SK-N-SH (cell line): Measurements from ENCODE around the gene METTL13. TPM values are rescaled to one million over a fixed set of nuclear protein-coding genes. Genes with fewer than 3 reads are reported as not detected.

Experiments used
- CTCF ChIA-PET: fragments of 300-600, 350-600 bp; formaldehyde crosslinking; extraction: SDS; loops from one replicate; lab custom pipeline; 2021; lab: Yijun Ruan, JAX
- POLR2A ChIA-PET: fragments of 350-600 bp; sonication (Branson Sonifier 250); formaldehyde crosslinking; extraction: SDS; loops from one replicate; lab custom pipeline; 2020; ENCODE audit warnings: antibody characterized with exemption, inconsistent platforms; lab: Yijun Ruan, JAX
- DNase-seq: peaks from one replicate; pipeline ENCODE4 v3.0.0; 2012
- H2AFZ ChIP-seq: fragments of 200-600 bp; sonication (generic); 2 replicates; pipeline ENCODE4 v1.8.1; 2016; ENCODE audit warnings: antibody characterized with exemption, mild to moderate bottlenecking, low read depth
- H3F3A ChIP-seq: fragments of 200-600 bp; sonication (generic); replicated peaks from 2 replicates; pipeline ENCODE3; 2016; ENCODE audit warnings: antibody characterized with exemption, mild to moderate bottlenecking; ENCODE audit not compliant: insufficient read depth
- H3K27ac ChIP-seq, 2 experiments: fragments of 200-500 bp in 1 of 2; fragments of 200-600 bp in 1 of 2; sonication (Bioruptor generic) in 1 of 2; sonication (generic), shearing (Covaris generic) in 1 of 2; 2 replicates each; pipeline versions ENCODE4 v1.5.1 to v1.6.1; 2014 to 2016; ENCODE audit warnings: low read depth in 2 of 2, inconsistent platforms in 1 of 2, low read length in 1 of 2, mild to moderate bottlenecking in 1 of 2, mixed read lengths in 1 of 2
- H3K27me3 ChIP-seq: fragments of 200-600 bp; sonication (generic), shearing (Covaris generic); 2 replicates; pipeline ENCODE4 v1.6.1; 2016; ENCODE audit warnings: mixed run types; ENCODE audit not compliant: insufficient read depth
- H3K36me3 ChIP-seq, 2 experiments: fragments of 200-500 bp in 1 of 2; fragments of 200-600 bp in 1 of 2; sonication (Bioruptor generic) in 1 of 2; sonication (generic) in 1 of 2; replicated peaks in 1 of 2; 2 replicates each; pipeline versions ENCODE3 to v1.5.1; 2014 to 2016; ENCODE audit warnings: low read length in 1 of 2, mild to moderate bottlenecking in 1 of 2; ENCODE audit not compliant: insufficient read depth in 2 of 2, control insufficient read depth in 1 of 2
- H3K4me1 ChIP-seq, 2 experiments: fragments of 200-500 bp in 1 of 2; fragments of 200-600 bp in 1 of 2; sonication (Bioruptor generic) in 1 of 2; sonication (generic), shearing (Covaris generic) in 1 of 2; 2 replicates each; pipeline versions ENCODE4 v1.5.1 to v1.6.1; 2014 to 2016; ENCODE audit warnings: low read depth in 1 of 2, low read length in 1 of 2, mixed run types in 1 of 2; ENCODE audit not compliant: insufficient read depth in 2 of 2, control insufficient read depth in 1 of 2
- H3K4me2 ChIP-seq: fragments of 200-600 bp; sonication (generic), shearing (Covaris generic); 2 replicates; pipeline ENCODE4 v1.6.1; 2017; ENCODE audit warnings: mixed run types
- H3K4me3 ChIP-seq, 2 experiments: fragments of 200-500 bp in 1 of 2; fragments of 200-600 bp in 1 of 2; sonication (Bioruptor generic) in 1 of 2; sonication (generic), shearing (Covaris generic) in 1 of 2; 2 replicates each; pipeline versions ENCODE4 v1.5.1 to v1.8.1; 2014 to 2016; ENCODE audit warnings: low read depth in 2 of 2, inconsistent platforms in 1 of 2, low read length in 1 of 2, mild to moderate bottlenecking in 1 of 2, mixed read lengths in 1 of 2, moderate library complexity in 1 of 2
- H3K79me2 ChIP-seq: fragments of 200-600 bp; sonication (generic); 2 replicates; pipeline ENCODE4 v1.8.1; 2017; ENCODE audit warnings: mild to moderate bottlenecking; ENCODE audit not compliant: insufficient read depth
- H3K9ac ChIP-seq: fragments of 200-600 bp; sonication (generic); 2 replicates; pipeline ENCODE4 v1.6.1; 2017; ENCODE audit warnings: mixed run types
- H3K9me2 ChIP-seq: fragments of 200-600 bp; sonication (generic); 2 replicates; pipeline ENCODE4 v1.6.1; 2017; ENCODE audit warnings: mixed run types
- H3K9me3 ChIP-seq: fragments of 200-600 bp; sonication (generic); 2 replicates; pipeline ENCODE4 v1.6.1; 2017; ENCODE audit warnings: mixed run types, mild to moderate bottlenecking, moderate library complexity
- H4K20me1 ChIP-seq: fragments of 200-600 bp; sonication (generic); 2 replicates; pipeline ENCODE4 v1.6.1; 2017; ENCODE audit warnings: mild to moderate bottlenecking, mixed run types; ENCODE audit not compliant: insufficient read depth
- EZH2phosphoT487 ChIP-seq: fragments of 200-600 bp; sonication (generic); IDR thresholded peaks from 2 replicates; pipeline ENCODE4 v1.6.1; 2017; ENCODE audit warnings: low read depth, mixed run types, mild to moderate bottlenecking, antibody characterized with exemption, moderate library complexity, borderline replicate concordance
- FOXM1 ChIP-seq: IDR thresholded peaks from 2 replicates; pipeline ENCODE4 v1.4.0; 2012; ENCODE audit warnings: low read depth, mild to moderate bottlenecking
- NFIC ChIP-seq: IDR thresholded peaks from 2 replicates; pipeline ENCODE4 v1.4.0; 2012; ENCODE audit warnings: borderline replicate concordance
- NRF1 ChIP-seq: IDR thresholded peaks from 2 replicates; pipeline ENCODE4 v1.6.1; 2012; ENCODE audit warnings: low read depth, mild to moderate bottlenecking, low read length
- POLR2AphosphoS5 ChIP-seq: IDR thresholded peaks from 2 replicates; pipeline ENCODE4 v1.6.1; 2012; ENCODE audit warnings: low read depth, low read length
- RAD21 ChIP-seq: IDR thresholded peaks from 2 replicates; pipeline ENCODE4 v1.6.1; 2012; ENCODE audit warnings: mild to moderate bottlenecking, low read length
- RXRA ChIP-seq: IDR thresholded peaks from 2 replicates; pipeline ENCODE4 v1.4.0; 2012; ENCODE audit warnings: low read depth, mild to moderate bottlenecking, borderline replicate concordance
- SMC3 ChIP-seq: IDR thresholded peaks from 2 replicates; pipeline ENCODE4 v1.6.1; 2012; ENCODE audit warnings: low read depth, low read length, improper control_type of control experiment
- TCF12 ChIP-seq: IDR thresholded peaks from 2 replicates; pipeline ENCODE4 v1.4.0; 2012
- WGBS: methylation state at CpG from one replicate; pipeline ENCODE4 v1.1.6; 2017; ENCODE audit warnings: low lambda C conversion rate; 5-methylcytosine and 5-hydroxymethylcytosine counted together
- polyA plus RNA-seq, 3 experiments: library from polyadenylated mRNA; depleted of rRNA; stranded (reverse); fragments of >200 nt; gene quantifications; 2 replicates each; pipeline ENCODE4 v1.2.3, GENCODE V29; 2012
- TF ChIP-seq, protein P1 (sequence below): IDR thresholded peaks from 2 replicates; pipeline ENCODE4 v1.6.1; 2012; ENCODE audit warnings: mild to moderate bottlenecking, low read depth, low read length, moderate library complexity
- TF ChIP-seq, protein P2 (sequence below): IDR thresholded peaks from 2 replicates; pipeline ENCODE4; 2012
- TF ChIP-seq, protein P3 (sequence below): fragments of 150-350 bp; IDR thresholded peaks from 2 replicates; pipeline ENCODE4 v1.6.1; 2017; ENCODE audit warnings: antibody characterized with exemption, low read length, low read depth, borderline replicate concordance
- TF ChIP-seq, protein P4 (sequence below): IDR thresholded peaks from 2 replicates; pipeline ENCODE4 v1.4.0; 2012; ENCODE audit warnings: low read depth, borderline replicate concordance

The METTL13 gene
- polyA plus RNA-seq, 1 of the 3 experiments (the other 2 are of a cell fraction) = 32.7 TPM

DNA sequence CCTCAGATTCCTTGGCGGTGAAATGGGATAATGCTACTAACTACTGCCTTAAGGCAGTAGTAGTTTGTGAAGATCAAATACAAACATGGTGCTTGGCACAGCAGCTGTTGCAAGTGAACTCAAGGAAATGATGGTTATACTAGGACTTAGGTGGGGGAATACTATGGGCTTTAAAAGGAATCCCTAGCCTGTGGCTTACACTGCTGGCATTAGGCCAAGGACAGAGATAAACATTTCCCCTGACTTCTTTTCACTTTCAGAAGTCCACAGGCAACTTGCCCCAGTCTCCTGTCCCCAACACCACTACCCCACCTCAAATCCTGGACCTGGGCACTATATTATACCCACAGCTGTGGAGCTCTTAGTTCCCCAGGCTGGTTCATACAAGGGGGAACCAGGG lies 26.5 kb upstream of the METTL13 start:
- Histone ChIP-seq H3K79me2 (no peaks in the 10 kb centered on the region), H3F3A (no peaks in the 10 kb centered on the region), H3K36me3 (no peaks in the 10 kb centered on the region), H3K9ac (no peak overlapping the region), H3K4me1 (peaks cover 0 to 7% of the 10 kb centered on the region in 2 experiments; a peak in 2 of 4 replicates), H3K4me3 (no peak overlapping the region), H3K9me2 (no peaks in the 10 kb centered on the region), H2AFZ (no peak overlapping the region), H3K27me3 (no peaks in the 10 kb centered on the region), H3K4me2 (0 out of 2 replicates have a peak overlapping the region, but pooled peaks have one; percentile 2), H3K27ac (no peak overlapping the region), H3K9me3 (no peaks in the 10 kb centered on the region), H4K20me1 (no peaks in the 10 kb centered on the region)
- TF ChIP-seq POLR2AphosphoS5 (no peak), TCF12 (no peak), RAD21 (no peak), NRF1 (no peak), RXRA (no peak), EZH2phosphoT487 (no peak), FOXM1 (no peak), SMC3 (no peak), NFIC (no peak)
- TF ChIP-seq, protein P1, sequence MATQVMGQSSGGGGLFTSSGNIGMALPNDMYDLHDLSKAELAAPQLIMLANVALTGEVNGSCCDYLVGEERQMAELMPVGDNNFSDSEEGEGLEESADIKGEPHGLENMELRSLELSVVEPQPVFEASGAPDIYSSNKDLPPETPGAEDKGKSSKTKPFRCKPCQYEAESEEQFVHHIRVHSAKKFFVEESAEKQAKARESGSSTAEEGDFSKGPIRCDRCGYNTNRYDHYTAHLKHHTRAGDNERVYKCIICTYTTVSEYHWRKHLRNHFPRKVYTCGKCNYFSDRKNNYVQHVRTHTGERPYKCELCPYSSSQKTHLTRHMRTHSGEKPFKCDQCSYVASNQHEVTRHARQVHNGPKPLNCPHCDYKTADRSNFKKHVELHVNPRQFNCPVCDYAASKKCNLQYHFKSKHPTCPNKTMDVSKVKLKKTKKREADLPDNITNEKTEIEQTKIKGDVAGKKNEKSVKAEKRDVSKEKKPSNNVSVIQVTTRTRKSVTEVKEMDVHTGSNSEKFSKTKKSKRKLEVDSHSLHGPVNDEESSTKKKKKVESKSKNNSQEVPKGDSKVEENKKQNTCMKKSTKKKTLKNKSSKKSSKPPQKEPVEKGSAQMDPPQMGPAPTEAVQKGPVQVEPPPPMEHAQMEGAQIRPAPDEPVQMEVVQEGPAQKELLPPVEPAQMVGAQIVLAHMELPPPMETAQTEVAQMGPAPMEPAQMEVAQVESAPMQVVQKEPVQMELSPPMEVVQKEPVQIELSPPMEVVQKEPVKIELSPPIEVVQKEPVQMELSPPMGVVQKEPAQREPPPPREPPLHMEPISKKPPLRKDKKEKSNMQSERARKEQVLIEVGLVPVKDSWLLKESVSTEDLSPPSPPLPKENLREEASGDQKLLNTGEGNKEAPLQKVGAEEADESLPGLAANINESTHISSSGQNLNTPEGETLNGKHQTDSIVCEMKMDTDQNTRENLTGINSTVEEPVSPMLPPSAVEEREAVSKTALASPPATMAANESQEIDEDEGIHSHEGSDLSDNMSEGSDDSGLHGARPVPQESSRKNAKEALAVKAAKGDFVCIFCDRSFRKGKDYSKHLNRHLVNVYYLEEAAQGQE = no peak
- TF ChIP-seq, protein P2, sequence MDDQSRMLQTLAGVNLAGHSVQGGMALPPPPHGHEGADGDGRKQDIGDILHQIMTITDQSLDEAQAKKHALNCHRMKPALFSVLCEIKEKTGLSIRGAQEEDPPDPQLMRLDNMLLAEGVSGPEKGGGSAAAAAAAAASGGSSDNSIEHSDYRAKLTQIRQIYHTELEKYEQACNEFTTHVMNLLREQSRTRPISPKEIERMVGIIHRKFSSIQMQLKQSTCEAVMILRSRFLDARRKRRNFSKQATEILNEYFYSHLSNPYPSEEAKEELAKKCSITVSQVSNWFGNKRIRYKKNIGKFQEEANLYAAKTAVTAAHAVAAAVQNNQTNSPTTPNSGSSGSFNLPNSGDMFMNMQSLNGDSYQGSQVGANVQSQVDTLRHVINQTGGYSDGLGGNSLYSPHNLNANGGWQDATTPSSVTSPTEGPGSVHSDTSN = no peak
- TF ChIP-seq, protein P3, sequence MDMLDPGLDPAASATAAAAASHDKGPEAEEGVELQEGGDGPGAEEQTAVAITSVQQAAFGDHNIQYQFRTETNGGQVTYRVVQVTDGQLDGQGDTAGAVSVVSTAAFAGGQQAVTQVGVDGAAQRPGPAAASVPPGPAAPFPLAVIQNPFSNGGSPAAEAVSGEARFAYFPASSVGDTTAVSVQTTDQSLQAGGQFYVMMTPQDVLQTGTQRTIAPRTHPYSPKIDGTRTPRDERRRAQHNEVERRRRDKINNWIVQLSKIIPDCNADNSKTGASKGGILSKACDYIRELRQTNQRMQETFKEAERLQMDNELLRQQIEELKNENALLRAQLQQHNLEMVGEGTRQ = no peak
- TF ChIP-seq, protein P4, sequence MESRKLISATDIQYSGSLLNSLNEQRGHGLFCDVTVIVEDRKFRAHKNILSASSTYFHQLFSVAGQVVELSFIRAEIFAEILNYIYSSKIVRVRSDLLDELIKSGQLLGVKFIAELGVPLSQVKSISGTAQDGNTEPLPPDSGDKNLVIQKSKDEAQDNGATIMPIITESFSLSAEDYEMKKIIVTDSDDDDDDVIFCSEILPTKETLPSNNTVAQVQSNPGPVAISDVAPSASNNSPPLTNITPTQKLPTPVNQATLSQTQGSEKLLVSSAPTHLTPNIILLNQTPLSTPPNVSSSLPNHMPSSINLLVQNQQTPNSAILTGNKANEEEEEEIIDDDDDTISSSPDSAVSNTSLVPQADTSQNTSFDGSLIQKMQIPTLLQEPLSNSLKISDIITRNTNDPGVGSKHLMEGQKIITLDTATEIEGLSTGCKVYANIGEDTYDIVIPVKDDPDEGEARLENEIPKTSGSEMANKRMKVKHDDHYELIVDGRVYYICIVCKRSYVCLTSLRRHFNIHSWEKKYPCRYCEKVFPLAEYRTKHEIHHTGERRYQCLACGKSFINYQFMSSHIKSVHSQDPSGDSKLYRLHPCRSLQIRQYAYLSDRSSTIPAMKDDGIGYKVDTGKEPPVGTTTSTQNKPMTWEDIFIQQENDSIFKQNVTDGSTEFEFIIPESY = no peak
- POLR2A ChIA-PET = no interaction called here
- DNase-seq = no peak
- CTCF ChIA-PET = interaction anchor here (0.9 kb wide), 1 partner anchor 22 kb away, joined by 3 read pairs; no protein-coding TSS in a partner anchor
- 100% methylated on average over 1 of the region's 1 CpG for WGBS
